ENCODE measurements around the gene EPN1.

- TF ChIP-seq TAF1 (IDR thresholded peaks at IDR 0.05; ENCODE audit: low read depth, low read length) (no peak), POLR2A (IDR thresholded peaks at IDR 0.05; ENCODE audit: low read depth, low read length) (no peak), POLR2AphosphoS5 (IDR thresholded peaks at IDR 0.05; ENCODE audit: low read depth, low read length) (no peak), SPI1 (IDR thresholded peaks at IDR 0.05; ENCODE audit: low read depth, low read length) (no peak), POU2F2 (IDR thresholded peaks at IDR 0.05; ENCODE audit: low read depth, low read length) (no peak)
Observed at GRCh38 chr19:55668603-55669348, 6.2 kb upstream of the EPN1 start.
